ENCODE results near the gene AIFM2.
"Not testable (repeated sequence)": the region's sequence is repeated elsewhere in the genome, so short reads cannot be mapped to it uniquely, and the experiment has no call there.

The AIFM2 gene

DNA sequence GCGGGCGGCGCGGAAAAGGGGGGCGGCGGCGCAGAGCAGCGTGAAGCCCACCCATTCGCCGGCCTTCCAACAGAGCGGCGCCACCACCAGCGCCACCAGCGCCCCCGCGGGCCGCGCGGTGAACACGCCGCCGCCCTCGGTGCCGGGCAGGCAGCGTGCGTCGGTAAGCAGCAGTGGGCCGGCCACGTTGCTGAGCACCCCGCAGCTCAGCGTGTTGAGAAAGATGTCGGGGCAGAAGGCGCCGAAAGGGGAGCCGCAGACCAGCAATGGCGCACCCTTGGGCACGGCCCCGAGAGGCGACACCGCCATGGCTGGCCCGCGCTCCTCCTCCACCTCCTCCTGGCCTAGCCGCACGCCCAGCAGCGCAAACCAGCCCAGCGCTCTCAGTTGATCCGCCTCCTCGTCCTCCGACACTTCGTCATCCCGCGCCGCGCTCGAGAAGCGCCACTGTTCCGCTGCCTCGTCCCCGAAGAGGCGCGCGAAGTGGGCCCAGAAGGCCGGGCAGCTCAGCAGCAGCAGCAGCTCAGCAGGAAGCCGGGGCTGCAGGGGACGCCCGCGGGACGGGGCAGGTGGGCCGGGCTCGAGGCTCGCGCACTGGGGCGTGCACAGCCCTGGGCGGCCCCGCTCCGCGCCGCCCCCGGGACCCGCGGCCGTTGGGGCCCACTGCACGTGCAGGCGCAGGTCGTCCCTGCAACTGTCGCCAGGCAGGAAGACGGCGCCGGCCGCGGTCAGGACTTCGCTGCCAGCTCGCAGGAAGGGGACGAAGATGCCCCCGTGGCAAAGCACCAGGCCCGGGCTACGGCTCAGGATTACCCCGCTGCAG, 13.3 kb upstream of the AIFM2 start:
- DNase-seq: peak; percentile 28

DNA sequence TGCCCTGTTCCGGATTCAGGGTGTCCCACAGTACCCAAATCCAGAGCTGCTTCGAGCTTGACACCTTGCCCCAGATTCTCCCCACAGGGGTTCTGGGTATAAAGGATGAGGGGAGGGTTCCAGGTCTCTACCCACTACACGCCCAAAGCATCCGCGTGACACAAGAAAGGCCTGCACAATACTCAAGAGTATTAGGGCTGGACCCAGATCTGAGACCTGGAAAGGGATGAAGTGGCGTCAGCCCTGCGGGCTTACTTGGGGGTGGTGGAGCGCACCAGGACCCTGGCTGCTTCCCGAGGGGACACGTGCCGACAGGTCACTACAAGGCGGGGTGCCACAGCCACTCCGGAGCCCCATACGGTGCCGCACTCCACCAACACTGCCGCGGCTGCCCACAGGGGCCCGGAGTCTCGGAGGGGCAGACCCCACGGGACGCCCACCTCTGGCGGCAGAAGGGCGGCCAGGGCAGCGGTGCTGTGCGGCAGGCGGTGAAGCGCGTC, 12.6 kb upstream of the AIFM2 start:
- no peak for DNase-seq

DNA sequence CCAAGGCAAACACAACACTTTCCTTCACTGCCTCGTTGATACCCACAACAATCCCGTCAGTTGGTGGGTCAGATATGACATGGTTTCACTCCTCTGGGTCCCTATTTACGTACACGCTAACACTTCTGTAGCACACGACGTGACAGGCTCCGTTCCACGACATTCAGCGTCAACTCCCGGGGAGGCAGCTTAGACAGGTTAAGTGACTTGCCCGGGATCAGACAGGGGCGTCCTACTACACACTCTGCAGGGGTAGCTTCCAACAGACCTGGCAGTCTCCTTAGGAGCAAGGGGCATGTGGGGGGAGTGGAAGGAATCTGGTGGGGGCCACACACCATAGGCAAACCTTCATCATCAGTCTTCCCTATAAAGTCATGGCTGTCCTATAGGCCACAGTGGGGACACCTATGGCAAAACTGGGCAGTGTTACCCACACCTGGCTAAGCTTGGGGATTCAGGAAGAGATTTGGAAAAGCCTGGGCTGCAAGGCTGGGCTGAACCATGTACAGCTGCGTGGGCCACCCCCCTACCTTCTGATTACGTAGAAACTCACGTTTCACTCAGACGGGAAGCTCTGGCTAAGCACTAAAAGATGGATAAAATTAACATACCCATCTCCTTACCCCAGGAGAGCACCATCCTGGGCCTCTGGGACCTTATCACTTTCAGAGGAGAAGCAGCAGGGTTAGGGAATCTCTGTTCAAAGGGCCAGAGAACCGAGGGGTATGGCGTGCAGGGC, 11.9 kb upstream of the AIFM2 start:
- DNase-seq: no peak

DNA sequence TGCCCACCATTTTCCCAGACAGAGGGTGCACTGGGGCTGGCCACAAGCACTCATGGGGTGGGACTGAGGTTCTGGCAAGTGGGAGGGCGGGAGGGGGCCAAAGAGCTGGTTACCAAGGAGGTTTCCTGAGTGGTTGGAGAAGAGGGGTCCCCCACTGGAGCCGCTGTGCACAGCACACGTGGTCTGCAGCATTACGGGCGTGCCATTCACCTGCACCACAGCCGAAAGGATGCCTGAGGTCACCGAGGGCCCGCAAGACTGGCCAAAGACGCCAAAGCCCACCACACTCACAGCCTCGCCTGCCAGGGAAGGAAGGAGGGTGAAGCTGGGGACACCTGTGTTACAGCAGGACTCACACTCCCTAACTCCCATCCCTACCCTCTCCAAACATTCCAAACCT, 9.9 kb upstream of the AIFM2 start:
- DNase-seq: no peak

DNA sequence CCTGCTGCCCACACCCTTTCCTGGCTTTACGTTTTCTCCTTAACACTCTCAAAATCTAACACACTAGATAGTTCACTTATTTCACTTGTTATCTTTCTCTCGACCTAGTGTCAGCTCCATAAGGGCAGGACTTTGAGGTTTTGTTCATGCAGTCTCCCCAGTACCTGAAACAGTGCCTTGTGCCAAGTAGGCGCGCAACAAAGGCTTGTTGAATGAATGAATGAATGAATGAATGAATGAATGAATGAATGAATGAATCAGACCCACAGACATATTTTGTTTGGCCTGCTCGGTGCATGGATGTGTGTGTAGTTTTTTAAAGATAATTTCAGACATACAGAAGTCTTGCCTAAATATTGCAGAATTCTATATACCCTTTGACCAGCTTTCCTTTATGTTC, 7.7 kb upstream of the AIFM2 start:
- DNase-seq: no peak

DNA sequence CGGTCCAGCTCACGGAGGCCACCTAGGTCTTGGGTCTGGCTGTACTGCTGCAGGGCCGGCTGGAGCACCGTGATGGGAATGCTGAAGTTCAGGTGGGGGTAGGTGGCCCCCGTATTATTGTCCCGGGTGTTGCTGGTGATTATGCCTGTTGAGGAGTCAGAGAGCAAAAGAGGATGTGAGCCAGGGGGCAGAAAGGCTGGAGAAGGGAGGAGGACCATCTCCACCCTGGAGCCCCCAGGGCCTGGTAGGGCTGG, 7.3 kb upstream of the AIFM2 start:
- no peak for DNase-seq

DNA sequence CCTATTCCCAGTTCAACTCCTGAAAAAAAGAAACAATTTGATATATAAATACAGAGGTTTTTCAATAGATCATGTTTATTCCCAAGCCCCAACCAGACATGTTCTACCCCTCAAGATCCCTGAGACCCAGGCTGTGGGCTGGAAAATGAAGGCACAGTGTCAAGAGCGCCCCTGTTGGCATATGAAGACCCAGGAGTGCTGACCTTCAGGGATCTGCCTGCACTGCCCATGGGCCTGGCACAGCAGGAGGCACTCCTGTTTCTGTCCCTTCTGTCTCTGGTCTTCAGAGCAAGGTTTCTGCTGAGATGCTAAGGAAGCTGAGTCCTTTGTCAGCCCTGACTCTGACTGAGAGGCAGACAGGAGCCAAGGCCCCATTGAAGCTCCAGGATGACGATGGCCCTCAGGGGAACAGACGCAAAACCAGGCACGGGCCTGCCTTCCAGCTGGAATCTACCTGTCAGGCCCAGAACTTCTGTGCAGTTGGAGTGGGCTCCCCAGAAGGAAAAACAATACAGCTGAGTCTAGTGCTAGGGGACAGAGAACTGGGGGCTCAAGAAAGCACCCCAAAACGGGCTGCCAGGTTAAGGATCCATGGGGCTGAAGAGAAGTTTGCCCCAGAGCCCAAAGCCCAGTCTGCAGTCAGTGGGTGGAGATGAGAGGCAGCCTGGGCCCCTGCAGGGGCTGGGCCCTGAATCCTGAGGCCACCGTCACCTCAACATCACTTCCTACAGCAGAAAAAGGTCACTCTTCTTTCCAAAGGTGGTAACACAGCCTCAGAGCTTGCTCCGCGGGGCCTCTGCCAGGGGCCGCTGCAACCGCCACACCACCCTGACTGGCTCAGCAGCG, 6.7 kb upstream of the AIFM2 start:
- no peak for DNase-seq

DNA sequence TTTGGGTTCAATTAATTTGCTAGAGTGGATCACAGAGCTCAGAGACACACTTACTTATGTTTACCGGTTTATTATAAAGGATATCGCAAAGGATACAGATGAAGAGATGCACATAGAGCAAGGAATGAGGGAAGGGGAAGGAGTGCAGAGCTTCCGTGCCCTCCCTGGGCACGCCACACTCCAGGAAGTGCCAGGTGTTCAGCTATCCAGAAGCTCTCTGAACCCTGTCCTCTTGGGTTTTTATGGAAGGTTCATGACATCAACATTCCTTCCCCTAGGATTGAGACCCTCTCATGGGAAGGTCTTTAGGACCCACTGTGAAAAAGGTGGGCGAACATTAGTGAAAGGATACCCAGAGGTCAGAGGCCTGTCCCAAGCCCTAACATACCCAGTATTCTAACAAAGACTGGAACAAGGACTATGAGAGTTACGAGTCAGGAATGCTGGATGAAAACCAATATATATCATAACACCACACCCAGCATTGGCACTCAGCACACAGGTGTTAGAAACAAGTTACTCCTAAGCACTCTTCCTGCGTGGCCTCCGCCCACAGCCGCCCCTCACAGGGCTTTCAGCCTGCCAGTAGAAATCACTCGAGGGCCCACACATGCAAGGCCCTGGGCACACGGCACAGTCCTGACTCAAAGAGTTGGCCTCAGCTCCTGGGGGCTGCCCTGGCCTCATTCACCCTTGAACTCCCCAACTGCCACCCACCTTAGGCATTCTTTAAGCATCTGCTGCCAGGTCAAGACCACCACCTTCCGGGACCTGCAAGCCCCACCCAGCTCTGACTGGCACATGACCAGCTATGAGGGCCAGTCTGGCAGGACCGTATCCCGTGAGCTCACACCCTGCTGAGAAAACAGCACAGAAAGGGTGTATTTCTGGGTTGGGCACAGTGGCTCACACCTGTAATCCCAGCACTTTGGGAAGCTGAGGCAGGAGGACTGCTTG, 5.6 kb upstream of the AIFM2 start:
- no peak for DNase-seq

DNA sequence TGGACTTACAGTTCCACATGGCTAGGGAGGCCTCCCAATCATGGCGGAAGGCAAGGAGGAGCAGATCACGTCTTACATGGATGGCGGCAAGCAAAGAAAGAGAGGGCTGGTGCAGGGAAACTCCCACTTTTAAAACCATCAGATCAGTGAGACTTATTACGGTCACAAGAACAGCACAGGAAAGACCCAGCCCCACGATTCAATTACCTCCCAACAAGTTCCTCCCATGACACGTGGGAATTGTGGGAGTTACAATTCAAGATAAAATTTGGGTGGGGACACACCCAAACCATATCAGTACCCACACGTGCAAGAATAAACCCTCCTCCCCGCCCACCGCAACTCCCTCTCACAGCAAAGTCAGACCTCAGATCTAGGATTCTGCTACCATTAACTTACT, 4.5 kb upstream of the AIFM2 start:
- DNase-seq: no peak

DNA sequence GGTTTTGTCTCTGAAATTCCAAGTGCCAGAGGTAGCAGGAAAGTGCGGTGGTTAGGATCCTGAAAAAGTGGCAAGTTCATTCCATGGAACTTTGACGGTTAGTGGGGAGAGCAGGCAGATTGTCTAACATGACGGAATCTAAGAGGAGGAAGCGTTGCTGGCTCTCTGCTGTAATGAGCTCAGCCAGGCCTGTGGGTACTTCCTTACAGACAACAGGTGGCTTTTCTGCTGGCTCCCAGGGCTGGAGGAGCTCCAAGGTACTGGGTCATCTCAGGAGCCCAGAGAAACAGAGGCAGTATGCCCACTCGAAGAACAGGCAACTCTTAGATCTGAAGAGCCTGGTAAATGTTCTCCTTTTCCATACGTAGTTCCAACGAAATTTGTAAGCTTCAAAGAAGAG, 3.1 kb upstream of the AIFM2 start:
- DNase-seq: no peak

DNA sequence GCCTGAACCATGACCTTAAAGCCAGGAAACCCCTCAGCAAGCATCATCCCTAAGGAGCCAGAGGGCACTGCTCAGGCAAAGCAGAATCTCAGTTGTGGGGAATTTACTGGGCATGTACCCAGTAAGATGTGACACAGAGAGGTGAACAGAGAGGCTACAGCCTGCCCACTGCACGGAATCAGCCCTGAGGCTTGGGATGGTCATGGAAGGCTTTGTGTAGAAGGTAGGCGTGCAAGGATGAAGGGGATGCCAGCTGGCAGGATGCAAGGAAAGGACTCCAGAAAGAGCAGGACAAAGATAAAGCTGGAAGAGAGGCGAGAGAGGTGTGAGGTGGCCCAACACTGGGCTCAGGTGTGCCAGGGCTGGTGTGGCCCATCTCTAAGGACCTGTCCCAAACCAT, 2.4 kb upstream of the AIFM2 start:
- DNase-seq: no peak

DNA sequence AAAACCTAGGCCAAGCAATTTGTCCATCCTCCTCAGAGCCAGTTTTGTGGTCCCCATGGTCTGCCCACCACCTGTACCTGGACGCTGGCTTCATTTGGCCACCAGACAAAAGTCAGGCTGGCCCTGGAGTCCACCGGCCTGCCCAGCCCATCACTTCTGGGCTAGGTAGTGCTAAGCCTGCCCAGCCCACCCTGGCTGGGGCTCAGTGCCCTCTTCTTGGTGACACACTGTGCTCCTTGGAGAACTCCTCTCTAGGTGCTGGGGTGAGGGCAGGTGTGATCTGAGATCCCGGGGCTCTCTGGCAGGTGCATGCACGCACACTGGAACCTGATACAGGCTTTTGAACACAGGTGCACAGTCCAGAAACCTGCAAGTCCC, 1.1 kb downstream of the AIFM2 start:
- DNase-seq: no peak

DNA sequence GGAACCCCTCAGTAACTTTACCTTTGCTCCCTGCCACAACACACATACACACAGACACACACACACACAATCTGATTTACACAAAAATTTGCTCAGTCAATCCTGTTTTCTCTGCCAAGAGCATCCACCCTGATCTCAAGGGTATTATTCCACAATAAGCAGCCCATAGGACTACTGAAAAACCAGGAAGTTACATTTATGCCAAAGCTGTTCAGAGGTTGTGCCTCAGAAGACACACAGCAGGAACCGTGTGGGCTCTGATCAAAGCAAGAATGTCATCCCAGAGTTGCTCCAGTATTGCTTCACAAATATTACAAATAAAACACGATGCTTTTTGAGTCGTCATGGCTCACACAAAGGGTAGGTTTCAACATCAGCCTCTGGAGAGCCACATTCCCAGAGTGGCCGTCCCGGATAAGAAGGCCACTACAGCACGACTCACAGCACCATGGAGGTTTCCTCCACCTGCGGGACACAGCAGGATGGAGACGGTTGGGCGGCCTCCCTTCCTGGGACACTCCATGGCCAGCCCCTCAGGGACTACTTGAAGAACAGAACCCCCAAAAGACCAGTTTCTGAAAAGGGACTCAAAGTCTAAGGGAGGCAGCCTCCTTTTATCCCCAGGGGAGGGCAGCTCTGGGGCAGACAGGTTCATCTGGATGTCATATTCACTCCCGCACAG, 1.6 kb downstream of the AIFM2 start:
- no peak for DNase-seq

DNA sequence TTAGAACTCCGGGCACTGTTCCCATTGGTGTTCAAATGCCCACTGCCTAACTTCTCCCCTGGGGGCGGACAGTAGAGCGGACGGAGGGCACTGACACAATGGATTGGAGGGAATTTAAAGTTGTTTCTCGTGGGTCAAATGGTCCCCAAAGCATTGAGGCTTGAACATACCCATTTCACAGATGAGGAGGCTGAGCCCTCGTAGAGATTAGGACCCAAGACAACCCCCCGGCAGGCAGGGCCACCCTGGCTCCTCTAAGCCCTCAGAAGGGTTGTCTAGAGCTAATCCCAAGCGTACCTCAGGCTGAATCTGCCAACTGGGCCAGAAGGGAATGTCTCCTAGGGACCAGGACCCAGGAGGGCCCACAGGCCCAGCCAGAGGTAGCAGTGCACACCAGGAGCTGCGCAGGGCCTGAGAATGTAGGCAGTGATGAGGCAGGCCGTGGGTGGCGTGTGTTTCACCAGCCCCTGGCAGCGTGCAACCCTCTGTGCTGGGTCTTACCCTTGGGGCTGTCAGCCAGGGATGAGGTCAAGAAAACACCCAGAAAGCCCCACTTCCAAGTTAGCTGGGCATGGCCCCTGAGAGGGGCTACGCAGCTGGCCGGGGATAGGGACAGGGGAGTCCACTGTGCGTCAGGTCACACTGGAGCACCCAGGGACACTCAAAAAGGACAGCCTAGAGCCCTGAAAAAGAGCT, 5.8 kb downstream of the AIFM2 start:
- no peak for DNase-seq

DNA sequence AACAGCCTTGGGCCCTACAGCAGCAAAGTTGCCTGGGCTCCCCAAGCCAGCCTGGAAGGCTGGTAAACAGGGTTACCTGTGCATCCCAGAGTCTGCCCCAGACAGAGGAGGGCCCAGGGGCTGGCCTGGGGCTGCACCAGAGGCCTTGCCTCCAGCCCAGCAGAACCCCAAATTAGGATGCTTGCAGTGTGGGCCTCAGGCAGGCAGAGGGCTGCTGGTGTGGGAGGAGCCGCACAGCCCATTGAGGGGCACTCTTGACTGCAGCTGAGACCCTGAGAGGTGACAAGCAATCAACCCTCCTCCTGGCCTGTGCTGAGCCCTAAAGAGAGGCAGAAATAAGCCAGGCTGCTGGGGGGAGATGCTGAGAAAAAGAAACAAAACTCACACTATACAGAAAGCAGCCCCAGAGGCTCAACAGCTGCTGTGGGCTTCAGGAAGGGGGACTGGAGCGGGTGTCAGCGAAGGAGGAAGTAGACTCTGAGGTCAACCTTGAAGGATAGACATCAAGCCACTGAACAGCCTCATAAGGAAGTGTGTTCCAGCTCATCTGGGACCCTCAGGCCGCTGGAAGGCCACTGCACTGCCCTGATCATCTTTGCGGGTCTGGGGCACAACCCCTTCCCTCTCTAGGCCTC, 6.6 kb downstream of the AIFM2 start:
- no peak for DNase-seq

DNA sequence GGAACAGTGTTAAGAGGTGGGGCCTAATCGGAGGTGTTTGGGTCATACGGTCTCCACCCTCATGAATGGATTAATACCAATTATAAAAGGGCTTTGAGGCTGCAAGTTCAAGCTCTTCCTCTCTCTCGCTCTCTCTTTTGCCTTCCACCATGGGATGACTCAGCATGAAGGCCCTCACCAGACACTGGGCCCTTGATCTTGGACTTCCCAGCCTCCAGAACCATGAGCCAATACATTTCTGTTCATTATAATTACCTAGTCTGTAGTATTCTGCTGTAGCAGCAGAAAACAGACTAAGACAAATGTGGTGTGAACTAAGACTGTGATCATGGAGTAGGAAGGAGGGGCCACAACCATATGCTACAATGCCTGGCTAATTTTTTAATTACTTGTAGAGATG, 7.7 kb downstream of the AIFM2 start:
- DNase-seq: no peak

DNA sequence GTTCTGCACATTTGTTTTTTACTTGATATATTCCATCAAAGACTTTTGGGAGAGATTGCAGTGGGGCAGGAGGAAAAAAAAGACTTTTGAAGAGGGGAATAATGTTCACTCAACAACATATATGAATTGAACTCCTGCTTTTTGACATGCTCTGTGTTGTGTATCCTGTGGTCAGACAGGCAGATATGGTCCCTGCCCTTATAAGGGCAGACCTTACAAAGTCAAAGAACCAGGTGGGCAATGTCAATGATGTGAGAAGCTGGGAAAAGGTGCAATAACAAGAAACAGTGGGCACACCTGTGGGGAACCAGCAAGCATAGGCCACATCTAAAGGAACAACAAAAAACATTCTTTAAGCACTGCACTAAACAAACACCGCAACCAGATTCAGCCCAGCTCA, 8.2 kb downstream of the AIFM2 start:
- no peak for DNase-seq

DNA sequence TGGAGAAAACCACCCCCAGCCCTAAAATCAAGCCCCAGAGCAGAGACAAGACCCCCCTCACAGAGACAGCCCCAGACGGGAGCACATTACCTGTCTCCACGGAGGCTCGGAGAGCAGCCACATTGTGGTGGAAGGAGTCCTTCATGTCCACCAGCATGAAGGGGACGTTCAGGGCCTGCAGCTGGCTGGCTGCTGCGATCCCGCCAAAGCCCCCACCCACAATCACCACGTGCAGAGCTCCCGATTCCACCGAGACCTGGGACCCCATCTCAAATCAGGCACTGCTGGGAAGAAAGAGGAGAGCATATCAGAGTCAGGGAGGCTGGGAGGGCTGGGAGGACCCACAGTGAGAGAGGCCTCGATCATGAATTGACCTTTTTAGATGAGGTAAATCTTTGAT, 8.8 kb downstream of the AIFM2 start:
- no peak for DNase-seq

DNA sequence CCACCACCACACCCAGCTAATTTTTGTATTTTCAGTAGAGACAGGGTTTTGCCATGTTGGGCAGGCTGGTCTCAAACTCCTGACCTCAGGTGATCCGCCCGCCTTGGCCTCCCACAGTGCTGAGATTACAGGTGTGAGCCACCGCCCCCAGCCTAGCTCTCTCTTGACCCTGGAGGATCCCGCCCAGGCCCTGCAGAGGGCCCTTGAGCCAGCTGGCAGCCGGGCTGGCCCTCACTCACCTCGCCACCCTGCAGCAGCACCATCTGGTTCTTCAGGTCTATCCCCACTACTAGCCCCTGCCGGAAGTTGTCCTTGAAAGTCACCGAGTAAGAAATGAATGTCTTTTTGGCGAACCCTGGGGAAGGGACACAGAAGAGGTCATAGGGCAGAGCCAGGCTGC, 9.5 kb downstream of the AIFM2 start:
- DNase-seq: not testable (repeated sequence)

DNA sequence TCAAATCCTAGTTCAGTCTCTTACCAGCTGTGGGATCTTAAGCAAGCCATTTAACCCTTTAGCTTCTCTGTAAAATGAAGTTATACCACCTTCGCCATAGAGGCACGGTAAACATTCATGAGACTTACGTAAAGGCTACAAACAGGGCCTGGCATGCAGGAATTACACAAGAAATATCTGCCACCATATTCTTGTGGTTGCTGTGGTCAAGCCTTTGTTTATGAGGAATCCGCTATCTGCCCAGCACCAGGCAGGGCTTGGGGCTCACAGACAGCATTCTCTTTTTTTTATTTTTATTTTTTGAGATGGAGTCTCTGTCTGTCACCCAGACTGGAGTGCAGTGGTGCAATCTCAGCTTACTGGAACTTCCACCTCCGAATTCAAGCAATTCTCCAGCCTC, 9.9 kb downstream of the AIFM2 start:
- DNase-seq: no peak

Measured in NCI-H774 (cell line).